SK-N-SH treated with all-trans-retinoic acid at 6 μM for 48 hours (cell line): ENCODE data around the gene ILF3.

ENCODE experiments used
- ATAC-seq: fragments of 200-7000 bp; cut with Tn5 transposase; 3 replicates; pipeline ENCODE4 v1.9.1; 2020; ENCODE audit warnings: mild to moderate bottlenecking, moderate library complexity
- ARNTL ChIP-seq: fragments of 450-650 bp; formaldehyde crosslinking; IDR thresholded peaks from 2 replicates; pipeline ENCODE4 v1.5.0; 2020; ENCODE audit warnings: low read depth, mild to moderate bottlenecking, moderate library complexity, borderline replicate concordance
- BACH2 ChIP-seq: fragments of 250-450 bp; sonication (Bioruptor Pico); IDR thresholded peaks from 2 replicates; pipeline ENCODE4 v1.9.0; 2021; ENCODE audit warnings: mild to moderate bottlenecking, borderline replicate concordance
- ESRRG ChIP-seq: fragments of 250-450 bp; sonication (Bioruptor Pico); IDR thresholded peaks from 2 replicates; pipeline ENCODE4 v1.6.1; 2021; ENCODE audit warnings: mild to moderate bottlenecking
- GLIS3 ChIP-seq: fragments of 250-450 bp; sonication (Bioruptor Pico); IDR thresholded peaks from 2 replicates; pipeline ENCODE4 v1.5.0; 2020; ENCODE audit warnings: mild to moderate bottlenecking, moderate library complexity
- ISL1 ChIP-seq: fragments of 250-450 bp; sonication (Bioruptor Pico); IDR thresholded peaks from 2 replicates; pipeline ENCODE4 v2.1.2; 2022; ENCODE audit warnings: mild to moderate bottlenecking, moderate library complexity
- OSR1 ChIP-seq: fragments of 250-450 bp; sonication (Bioruptor Pico); IDR thresholded peaks from 2 replicates; pipeline ENCODE4 v1.8.0; 2022; ENCODE audit warnings: moderate library complexity, mild to moderate bottlenecking, inconsistent platforms
- PPARA ChIP-seq: fragments of 250-450 bp; sonication (Bioruptor Pico); IDR thresholded peaks from 2 replicates; pipeline ENCODE4 v1.5.0; 2020; ENCODE audit warnings: mild to moderate bottlenecking, borderline replicate concordance
- RARB ChIP-seq: fragments of 250-450 bp; sonication (Bioruptor Pico); IDR thresholded peaks from 2 replicates; pipeline ENCODE4 v1.8.0; 2021; ENCODE audit warnings: mild to moderate bottlenecking, moderate library complexity
- SNAI2 ChIP-seq: fragments of 250-450 bp; sonication (Bioruptor Pico); IDR thresholded peaks from 2 replicates; pipeline ENCODE4 v1.5.0; 2020; ENCODE audit warnings: mild to moderate bottlenecking, moderate library complexity
- TCF4 ChIP-seq: fragments of 250-450 bp; sonication (Bioruptor Pico); IDR thresholded peaks from 2 replicates; pipeline ENCODE4 v1.8.0; 2021; ENCODE audit warnings: mild to moderate bottlenecking, moderate library complexity, borderline replicate concordance
- TOX ChIP-seq: fragments of 250-450 bp; sonication (Bioruptor Pico); IDR thresholded peaks from 2 replicates; pipeline ENCODE4 v1.8.0; 2021; ENCODE audit warnings: mild to moderate bottlenecking, moderate library complexity, borderline replicate concordance
- ZC3H10 ChIP-seq: fragments of 250-450 bp; sonication (Bioruptor Pico); IDR thresholded peaks from 2 replicates; pipeline ENCODE4 v1.5.1; 2021; ENCODE audit warnings: mild to moderate bottlenecking, moderate library complexity
- ZFP3 ChIP-seq: fragments of 250-450 bp; sonication (Bioruptor Pico); IDR thresholded peaks from 2 replicates; pipeline ENCODE4 v1.5.0; 2020; ENCODE audit warnings: mild to moderate bottlenecking, moderate library complexity
- ZFP30 ChIP-seq: fragments of 450-650 bp; formaldehyde crosslinking; IDR thresholded peaks from 2 replicates; pipeline ENCODE4 v1.5.0; 2022; ENCODE audit warnings: mild to moderate bottlenecking, moderate library complexity
- ZNF565 ChIP-seq: fragments of 450-650 bp; formaldehyde crosslinking; conservative IDR thresholded peaks from 2 replicates; pipeline ENCODE4 v1.5.0; 2020; ENCODE audit warnings: low read depth, mild to moderate bottlenecking, moderate library complexity
- ZNF70 ChIP-seq: fragments of 450-650 bp; formaldehyde crosslinking; IDR thresholded peaks from 2 replicates; pipeline ENCODE4 v1.5.0; 2020; ENCODE audit warnings: mild to moderate bottlenecking, moderate library complexity
- ZNF8 ChIP-seq: fragments of 450-650 bp; formaldehyde crosslinking; IDR thresholded peaks from 2 replicates; pipeline ENCODE4 v1.5.0; 2020; ENCODE audit warnings: mild to moderate bottlenecking, moderate library complexity
- TF ChIP-seq, protein P1 (sequence below): fragments of 250-450 bp; sonication (Bioruptor Pico); IDR thresholded peaks from 2 replicates; pipeline ENCODE4 v1.5.1; 2020; ENCODE audit warnings: low read depth, mild to moderate bottlenecking, moderate library complexity
- TF ChIP-seq, protein P2 (sequence below): fragments of 250-450 bp; sonication (Bioruptor Pico); IDR thresholded peaks from 2 replicates; pipeline ENCODE4 v1.8.0; 2020; ENCODE audit warnings: mild to moderate bottlenecking, moderate library complexity, borderline replicate concordance
- TF ChIP-seq, protein P3 (sequence below): fragments of 250-450 bp; sonication (Bioruptor Pico); IDR thresholded peaks from 2 replicates; pipeline ENCODE4 v1.5.0; 2020; ENCODE audit warnings: mild to moderate bottlenecking, moderate library complexity
- TF ChIP-seq, protein P4 (sequence below): fragments of 250-450 bp; sonication (Bioruptor Pico); IDR thresholded peaks from 2 replicates; pipeline ENCODE4 v1.8.0; 2021; ENCODE audit warnings: low read depth, mild to moderate bottlenecking, moderate library complexity, borderline replicate concordance
- TF ChIP-seq, protein P5 (sequence below): fragments of 250-450 bp; sonication (Bioruptor Pico); IDR thresholded peaks from 2 replicates; pipeline ENCODE4 v1.5.1; 2021; ENCODE audit warnings: mild to moderate bottlenecking, moderate library complexity

ILF3 gene

DNA sequence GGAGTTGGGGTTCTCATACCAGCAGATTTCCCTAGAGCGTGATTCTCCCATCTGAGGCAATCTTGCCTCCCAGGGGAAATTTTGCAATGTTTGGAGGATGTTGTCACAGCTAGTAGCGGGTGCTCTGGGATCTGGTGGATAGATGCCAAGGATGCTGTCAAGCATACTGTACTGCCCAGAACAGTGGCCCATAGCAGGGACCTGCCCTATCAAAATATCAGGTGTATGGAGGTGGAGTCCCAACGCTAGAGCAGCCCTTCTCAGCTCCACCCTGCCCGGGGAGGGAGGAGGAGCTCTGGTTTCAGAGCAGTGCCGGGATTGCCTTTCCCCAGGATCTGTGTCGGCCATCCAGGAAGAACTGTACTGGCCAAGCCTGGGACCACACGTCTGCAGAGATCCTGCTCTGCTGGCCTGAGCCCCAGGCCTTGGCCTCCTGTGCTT, 36.2 kb downstream of the ILF3 start:
- TF ChIP-seq GLIS3 (CRISPR knock-in tag) = no peak
- TF ChIP-seq RARB (CRISPR knock-in tag) = no peak
- TF ChIP-seq, protein P1, sequence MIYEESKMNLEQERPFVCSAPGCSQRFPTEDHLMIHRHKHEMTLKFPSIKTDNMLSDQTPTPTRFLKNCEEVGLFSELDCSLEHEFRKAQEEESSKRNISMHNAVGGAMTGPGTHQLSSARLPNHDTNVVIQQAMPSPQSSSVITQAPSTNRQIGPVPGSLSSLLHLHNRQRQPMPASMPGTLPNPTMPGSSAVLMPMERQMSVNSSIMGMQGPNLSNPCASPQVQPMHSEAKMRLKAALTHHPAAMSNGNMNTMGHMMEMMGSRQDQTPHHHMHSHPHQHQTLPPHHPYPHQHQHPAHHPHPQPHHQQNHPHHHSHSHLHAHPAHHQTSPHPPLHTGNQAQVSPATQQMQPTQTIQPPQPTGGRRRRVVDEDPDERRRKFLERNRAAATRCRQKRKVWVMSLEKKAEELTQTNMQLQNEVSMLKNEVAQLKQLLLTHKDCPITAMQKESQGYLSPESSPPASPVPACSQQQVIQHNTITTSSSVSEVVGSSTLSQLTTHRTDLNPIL = no peak
- no peak for TF ChIP-seq PPARA (CRISPR knock-in tag)
- no peak for TF ChIP-seq ESRRG (CRISPR knock-in tag)
- TF ChIP-seq, protein P2, sequence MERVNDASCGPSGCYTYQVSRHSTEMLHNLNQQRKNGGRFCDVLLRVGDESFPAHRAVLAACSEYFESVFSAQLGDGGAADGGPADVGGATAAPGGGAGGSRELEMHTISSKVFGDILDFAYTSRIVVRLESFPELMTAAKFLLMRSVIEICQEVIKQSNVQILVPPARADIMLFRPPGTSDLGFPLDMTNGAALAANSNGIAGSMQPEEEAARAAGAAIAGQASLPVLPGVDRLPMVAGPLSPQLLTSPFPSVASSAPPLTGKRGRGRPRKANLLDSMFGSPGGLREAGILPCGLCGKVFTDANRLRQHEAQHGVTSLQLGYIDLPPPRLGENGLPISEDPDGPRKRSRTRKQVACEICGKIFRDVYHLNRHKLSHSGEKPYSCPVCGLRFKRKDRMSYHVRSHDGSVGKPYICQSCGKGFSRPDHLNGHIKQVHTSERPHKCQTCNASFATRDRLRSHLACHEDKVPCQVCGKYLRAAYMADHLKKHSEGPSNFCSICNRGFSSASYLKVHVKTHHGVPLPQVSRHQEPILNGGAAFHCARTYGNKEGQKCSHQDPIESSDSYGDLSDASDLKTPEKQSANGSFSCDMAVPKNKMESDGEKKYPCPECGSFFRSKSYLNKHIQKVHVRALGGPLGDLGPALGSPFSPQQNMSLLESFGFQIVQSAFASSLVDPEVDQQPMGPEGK = no peak
- no peak for TF ChIP-seq SNAI2 (CRISPR knock-in tag)
- no peak for TF ChIP-seq ARNTL (CRISPR knock-in tag)
- no peak for TF ChIP-seq ZNF70 (CRISPR knock-in tag)
- TF ChIP-seq, protein P3, sequence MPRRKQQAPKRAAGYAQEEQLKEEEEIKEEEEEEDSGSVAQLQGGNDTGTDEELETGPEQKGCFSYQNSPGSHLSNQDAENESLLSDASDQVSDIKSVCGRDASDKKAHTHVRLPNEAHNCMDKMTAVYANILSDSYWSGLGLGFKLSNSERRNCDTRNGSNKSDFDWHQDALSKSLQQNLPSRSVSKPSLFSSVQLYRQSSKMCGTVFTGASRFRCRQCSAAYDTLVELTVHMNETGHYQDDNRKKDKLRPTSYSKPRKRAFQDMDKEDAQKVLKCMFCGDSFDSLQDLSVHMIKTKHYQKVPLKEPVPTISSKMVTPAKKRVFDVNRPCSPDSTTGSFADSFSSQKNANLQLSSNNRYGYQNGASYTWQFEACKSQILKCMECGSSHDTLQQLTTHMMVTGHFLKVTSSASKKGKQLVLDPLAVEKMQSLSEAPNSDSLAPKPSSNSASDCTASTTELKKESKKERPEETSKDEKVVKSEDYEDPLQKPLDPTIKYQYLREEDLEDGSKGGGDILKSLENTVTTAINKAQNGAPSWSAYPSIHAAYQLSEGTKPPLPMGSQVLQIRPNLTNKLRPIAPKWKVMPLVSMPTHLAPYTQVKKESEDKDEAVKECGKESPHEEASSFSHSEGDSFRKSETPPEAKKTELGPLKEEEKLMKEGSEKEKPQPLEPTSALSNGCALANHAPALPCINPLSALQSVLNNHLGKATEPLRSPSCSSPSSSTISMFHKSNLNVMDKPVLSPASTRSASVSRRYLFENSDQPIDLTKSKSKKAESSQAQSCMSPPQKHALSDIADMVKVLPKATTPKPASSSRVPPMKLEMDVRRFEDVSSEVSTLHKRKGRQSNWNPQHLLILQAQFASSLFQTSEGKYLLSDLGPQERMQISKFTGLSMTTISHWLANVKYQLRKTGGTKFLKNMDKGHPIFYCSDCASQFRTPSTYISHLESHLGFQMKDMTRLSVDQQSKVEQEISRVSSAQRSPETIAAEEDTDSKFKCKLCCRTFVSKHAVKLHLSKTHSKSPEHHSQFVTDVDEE (CRISPR knock-in tag) = no peak
- TF ChIP-seq ZFP3 (CRISPR knock-in tag) = no peak
- no peak for TF ChIP-seq ZFP30 (CRISPR knock-in tag)
- TF ChIP-seq ISL1 (CRISPR knock-in tag) = no peak
- no peak for TF ChIP-seq ZNF565
- no peak for TF ChIP-seq ZNF8 (CRISPR knock-in tag)
- TF ChIP-seq ZC3H10 = no peak
- TF ChIP-seq, protein P4, sequence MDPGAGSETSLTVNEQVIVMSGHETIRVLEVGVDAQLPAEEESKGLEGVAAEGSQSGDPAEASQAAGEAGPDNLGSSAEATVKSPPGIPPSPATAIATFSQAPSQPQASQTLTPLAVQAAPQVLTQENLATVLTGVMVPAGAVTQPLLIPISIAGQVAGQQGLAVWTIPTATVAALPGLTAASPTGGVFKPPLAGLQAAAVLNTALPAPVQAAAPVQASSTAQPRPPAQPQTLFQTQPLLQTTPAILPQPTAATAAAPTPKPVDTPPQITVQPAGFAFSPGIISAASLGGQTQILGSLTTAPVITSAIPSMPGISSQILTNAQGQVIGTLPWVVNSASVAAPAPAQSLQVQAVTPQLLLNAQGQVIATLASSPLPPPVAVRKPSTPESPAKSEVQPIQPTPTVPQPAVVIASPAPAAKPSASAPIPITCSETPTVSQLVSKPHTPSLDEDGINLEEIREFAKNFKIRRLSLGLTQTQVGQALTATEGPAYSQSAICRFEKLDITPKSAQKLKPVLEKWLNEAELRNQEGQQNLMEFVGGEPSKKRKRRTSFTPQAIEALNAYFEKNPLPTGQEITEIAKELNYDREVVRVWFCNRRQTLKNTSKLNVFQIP = no peak
- TF ChIP-seq, protein P5, sequence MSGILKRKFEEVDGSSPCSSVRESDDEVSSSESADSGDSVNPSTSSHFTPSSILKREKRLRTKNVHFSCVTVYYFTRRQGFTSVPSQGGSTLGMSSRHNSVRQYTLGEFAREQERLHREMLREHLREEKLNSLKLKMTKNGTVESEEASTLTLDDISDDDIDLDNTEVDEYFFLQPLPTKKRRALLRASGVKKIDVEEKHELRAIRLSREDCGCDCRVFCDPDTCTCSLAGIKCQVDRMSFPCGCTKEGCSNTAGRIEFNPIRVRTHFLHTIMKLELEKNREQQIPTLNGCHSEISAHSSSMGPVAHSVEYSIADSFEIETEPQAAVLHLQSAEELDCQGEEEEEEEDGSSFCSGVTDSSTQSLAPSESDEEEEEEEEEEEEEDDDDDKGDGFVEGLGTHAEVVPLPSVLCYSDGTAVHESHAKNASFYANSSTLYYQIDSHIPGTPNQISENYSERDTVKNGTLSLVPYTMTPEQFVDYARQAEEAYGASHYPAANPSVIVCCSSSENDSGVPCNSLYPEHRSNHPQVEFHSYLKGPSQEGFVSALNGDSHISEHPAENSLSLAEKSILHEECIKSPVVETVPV (CRISPR knock-in tag) = no peak
- TF ChIP-seq TOX (CRISPR knock-in tag) = no peak
- ATAC-seq = no peak

DNA sequence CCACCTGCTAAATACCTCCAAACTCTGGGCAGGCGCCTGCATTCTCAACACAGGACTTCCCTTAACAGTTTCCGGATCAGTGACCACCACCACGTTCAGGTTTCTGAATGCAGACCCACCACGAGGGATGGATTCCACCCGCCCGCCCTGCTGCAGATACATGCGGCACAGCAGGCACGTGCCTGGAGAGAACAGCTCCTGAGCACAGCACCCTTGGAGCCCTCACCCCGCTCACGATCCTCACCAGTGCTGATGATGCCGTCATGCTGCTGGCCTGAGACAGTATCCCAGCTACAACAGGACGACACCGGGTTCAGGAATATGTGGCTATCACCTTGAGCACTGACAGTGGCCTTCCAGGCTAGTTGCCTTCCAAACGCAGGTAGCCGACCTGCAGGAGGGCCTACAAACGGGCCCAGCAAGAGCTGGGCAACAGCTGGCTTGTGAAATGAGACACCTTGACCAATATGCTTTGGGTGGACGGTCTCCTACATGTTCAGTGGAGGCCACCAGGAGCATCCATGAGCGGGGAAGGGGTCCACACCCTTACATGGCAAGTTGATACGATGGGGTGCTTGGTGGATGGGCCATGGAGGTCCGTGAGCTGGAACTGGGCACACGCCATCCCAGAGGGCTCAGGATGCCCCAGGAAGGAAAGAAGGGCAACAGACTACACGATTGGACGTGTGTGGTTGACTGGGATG, 37.2 kb downstream of the ILF3 start:
- ATAC-seq = no peak
- TF ChIP-seq PPARA (CRISPR knock-in tag) (no peak), ESRRG (CRISPR knock-in tag) (no peak), ZFP3 (CRISPR knock-in tag) (no peak), BACH2 (no peak), RARB (CRISPR knock-in tag) (no peak), ISL1 (CRISPR knock-in tag) (no peak), OSR1 (no peak), GLIS3 (CRISPR knock-in tag) (no peak), TCF4 (no peak), ZC3H10 (no peak), TOX (CRISPR knock-in tag) (no peak), ZNF565 (no peak), SNAI2 (CRISPR knock-in tag) (no peak)
- TF ChIP-seq, protein P5 (CRISPR knock-in tag) = no peak
- TF ChIP-seq, protein P3 (CRISPR knock-in tag) = no peak
- TF ChIP-seq, protein P2 = no peak
